ENCODE results near the gene CYP2A6. TPM values are rescaled to one million over a fixed set of nuclear protein-coding genes. Genes with fewer than 3 reads are reported as not detected.
"Not testable (repeated sequence)": the region's sequence is repeated elsewhere in the genome, so short reads cannot be mapped to it uniquely, and the experiment has no call there.

Gene CYP2A6, protein sequence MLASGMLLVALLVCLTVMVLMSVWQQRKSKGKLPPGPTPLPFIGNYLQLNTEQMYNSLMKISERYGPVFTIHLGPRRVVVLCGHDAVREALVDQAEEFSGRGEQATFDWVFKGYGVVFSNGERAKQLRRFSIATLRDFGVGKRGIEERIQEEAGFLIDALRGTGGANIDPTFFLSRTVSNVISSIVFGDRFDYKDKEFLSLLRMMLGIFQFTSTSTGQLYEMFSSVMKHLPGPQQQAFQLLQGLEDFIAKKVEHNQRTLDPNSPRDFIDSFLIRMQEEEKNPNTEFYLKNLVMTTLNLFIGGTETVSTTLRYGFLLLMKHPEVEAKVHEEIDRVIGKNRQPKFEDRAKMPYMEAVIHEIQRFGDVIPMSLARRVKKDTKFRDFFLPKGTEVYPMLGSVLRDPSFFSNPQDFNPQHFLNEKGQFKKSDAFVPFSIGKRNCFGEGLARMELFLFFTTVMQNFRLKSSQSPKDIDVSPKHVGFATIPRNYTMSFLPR
- polyA plus RNA-seq (ENCODE audit: insufficient read length in 3 of 3) = under 1 TPM in 2 of 3 donors, not detected in 1; 0.18 to 0.24 TPM
- long read RNA-seq, donor 1 = 0 reads
- long read RNA-seq, donor 2 = 0 reads
- long read RNA-seq, donor 3 = 0 reads
- long read RNA-seq, donor 4 = 0 reads
- long read RNA-seq, donor 5 = 0 reads
- long read RNA-seq, donor 6 = 0 reads
- long read RNA-seq, donor 7 = 0 reads
- long read RNA-seq, donor 8 = 0 reads
- long read RNA-seq, donor 9 = 0 reads
- long read RNA-seq, donor 10 = 0 reads
- long read RNA-seq, donor 11 = 0 reads
- long read RNA-seq, donor 12 = 0 reads
- long read RNA-seq, donor 13 = 0 reads
- long read RNA-seq, donor 14 = 0 reads
- long read RNA-seq, donor 15 = 0 reads
- long read RNA-seq, donor 16 = 0 reads

DNA sequence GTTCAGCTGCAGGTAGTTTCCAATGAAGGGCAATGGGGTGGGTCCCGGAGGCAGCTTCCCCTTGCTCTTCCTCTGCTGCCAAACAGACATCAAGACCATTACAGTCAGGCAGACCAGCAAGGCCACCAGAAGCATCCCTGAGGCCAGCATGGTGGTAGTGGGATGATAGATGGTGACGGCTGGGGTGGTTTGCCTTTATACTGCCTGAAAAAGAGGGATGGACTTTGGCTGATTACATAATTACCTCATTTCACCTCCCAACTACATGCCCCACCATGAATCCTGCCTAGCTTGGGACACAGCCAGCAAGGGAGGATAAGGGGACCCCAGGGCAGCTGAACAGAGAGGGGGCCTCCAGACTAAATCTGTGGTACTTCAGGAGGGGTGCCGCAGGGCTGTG lies at the start of gene CYP2A6:
CYP2A6 (minus strand) TSS at position 171 of the 400 bp plus-strand sequence; CDS start at position 150, 21 bp downstream.
- DNase-seq (ENCODE audit: extremely low read depth in 1 of 11, low read depth in 9 of 11, low spot score in 4 of 11) = not testable (repeated sequence)

DNA sequence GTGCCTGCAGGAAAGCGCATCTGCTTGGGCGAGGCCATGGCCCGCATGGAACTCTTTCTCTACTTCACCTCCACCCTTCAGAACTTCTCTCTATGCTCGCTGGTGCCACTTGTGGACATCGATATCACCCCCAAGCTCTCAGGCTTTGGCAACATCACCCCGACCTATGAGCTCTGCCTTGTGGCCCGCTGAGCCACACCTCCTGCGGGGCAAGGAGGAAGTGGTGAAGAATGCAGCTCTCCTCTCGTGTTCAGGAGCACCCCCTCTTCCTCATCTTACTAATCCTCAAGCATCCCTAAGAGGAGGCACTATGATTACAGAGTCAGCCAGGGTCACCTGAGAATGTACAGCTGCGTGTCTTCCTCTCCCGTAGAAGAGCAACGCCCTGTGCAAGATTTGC lies 49.7 kb upstream of the CYP2A6 start:
- DNase-seq (ENCODE audit: extremely low read depth in 1 of 11, low read depth in 9 of 11, low spot score in 4 of 11) = not testable (repeated sequence)

DNA sequence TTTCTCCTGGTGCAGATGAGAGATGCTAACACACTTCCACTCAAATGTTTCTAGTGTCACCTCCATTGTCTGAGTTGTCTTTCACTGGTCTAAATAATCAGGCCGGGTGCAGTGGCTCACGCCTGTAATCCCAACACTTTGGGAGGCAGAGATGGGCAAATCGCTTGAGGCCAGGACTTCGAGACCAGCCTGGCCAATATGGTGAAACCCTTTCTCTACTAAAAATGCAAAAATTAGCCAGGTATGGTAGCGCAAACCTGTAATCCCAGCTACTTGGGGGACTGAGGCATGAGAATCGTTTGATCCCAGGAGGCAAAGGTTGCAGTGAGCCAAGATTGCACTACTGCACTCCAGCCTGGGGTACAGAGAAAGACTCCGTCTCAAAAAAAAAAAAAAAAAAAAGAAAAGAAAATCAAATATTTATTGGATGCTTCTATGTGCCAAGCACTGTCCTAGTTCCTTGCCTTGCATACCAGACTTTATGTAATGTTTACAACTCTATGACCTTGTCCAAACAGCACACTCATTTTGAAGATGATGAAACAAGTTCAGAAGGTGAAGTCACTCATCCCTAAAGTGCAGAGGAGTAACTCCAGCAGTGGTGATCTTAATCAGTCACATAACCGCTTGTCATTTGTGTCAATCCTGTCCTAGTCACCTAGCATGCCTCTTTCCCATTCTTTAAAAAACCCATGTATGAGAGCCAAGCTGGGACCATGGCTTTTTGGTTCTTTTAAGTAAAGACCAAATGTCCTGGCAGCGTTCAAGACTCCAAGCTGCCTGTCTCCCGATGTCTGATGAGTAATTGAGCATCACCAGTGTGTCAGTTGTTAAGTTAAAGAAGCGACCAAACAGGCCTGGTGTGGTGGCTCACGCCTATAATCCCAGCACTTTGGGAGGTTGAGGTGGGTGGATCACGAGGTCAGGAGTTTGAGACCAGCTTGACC lies 46.9 kb upstream of the CYP2A6 start:
- DNase-seq (ENCODE audit: extremely low read depth in 1 of 11, low read depth in 9 of 11, low spot score in 4 of 11) = not testable (repeated sequence)

DNA sequence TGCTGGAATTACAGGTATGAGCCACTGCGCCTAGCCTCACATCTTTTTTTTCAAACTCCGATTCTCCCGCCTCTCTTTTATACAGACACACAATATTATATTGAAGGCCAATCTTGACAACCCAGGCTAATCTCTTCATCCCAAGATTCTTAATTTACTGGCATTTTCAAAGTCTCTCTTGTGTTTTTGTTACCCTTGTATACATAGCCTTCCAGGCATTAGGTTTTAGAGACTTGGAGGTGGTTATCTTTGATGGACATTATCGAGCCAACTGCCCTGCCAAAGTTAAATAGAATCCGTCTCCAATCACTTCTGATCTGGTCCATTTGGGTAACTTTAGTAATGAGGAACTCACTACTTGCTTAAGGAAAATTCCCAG lies 46.2 kb upstream of the CYP2A6 start:
- DNase-seq (ENCODE audit: extremely low read depth in 1 of 11, low read depth in 9 of 11, low spot score in 4 of 11) = no peak

DNA sequence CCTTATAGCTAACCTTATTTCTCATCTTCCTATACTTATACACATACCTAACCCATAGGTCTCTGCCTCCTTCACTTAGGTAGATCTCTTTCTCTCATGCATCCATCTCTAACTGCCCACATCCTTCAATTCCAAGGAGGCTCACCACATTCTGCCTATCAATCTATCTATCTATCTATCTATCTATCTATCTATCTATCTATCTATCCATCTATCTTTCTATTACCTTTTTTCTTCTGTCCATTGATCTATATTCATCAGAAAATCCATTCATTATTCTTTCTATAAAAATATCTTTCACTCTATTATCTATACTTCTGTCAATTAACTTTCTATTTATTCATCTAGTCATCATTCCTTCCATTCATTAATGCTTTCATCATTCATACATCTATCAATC lies 42.9 kb upstream of the CYP2A6 start:
- no peak for DNase-seq (ENCODE audit: extremely low read depth in 1 of 11, low read depth in 9 of 11, low spot score in 4 of 11)

DNA sequence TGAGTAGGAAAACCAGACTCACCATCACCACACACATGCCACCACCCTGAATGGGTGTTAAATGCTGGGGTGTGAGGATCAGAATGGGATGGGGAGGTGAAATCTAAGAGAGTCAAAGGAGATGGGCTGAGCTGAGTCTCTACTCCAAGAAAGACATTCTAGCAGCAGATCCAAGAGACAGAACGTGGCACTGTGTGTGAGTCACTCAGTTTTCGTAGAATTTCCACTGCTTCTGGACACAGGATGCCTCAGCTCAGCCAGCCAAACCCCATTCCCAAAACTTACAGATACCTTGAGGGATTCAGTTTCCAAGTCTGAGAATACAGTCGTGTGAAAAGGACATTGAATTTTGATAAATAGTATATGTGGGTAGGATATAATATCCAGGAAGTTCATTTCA lies 39.1 kb upstream of the CYP2A6 start:
- no peak for DNase-seq (ENCODE audit: extremely low read depth in 1 of 11, low read depth in 9 of 11, low spot score in 4 of 11)

DNA sequence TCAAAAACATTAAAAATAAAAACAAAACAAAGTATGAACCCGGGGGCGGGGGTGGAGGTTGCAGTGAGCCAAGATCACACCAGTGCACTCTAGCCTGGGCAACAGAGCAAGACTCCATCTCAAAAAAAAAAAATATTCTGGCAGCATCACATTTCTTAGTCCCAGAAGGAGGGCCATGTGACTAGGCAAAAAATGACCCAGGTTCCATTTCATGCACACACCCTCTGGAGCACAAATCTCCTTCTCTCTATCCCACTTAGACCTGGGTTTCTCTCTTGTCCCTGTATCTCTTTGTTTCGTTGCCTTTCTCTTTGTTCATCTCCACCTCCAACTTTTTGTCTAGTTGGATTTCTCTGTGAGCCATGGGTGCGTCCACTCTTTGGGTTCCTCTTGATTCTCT lies 37.9 kb upstream of the CYP2A6 start:
- no peak for DNase-seq (ENCODE audit: extremely low read depth in 1 of 11, low read depth in 9 of 11, low spot score in 4 of 11)

DNA sequence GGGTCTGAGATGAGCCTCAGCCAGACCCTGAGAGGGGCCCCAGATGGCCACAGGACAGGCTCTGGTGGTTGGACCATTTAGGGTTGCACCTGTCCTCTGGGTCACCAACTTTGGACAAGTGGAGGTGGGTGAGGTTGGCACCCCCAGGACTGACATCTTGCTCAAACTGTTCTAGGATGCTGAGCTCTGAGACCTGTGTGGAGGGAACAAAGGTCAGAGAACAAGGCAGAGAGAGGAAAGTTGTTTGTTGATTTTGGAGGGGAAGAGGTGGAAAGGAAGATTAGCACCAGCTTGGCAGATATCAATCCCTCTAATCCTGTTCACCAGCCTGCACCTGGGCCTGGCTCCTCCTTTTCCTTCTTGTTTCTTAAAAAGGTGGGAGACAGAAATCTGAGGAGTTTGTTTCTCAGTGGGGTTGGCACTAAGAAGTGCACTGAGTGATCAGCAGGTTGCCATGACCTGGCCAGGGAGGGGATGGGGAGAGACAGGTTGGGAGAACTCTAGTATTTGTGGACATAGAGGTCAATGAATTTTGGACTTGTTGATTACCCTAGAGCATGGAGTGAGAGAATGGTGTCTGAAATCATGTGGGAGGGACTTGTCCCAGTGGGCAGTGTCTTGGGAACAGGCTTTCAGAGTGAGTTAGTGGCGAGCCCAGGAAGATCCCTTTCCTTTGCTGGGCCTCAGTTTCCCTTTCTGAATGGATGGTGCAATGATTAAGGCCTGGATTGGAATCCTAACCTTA lies 34.1 kb upstream of the CYP2A6 start:
- DNase-seq (ENCODE audit: extremely low read depth in 1 of 11, low read depth in 9 of 11, low spot score in 4 of 11) = not testable (repeated sequence)

DNA sequence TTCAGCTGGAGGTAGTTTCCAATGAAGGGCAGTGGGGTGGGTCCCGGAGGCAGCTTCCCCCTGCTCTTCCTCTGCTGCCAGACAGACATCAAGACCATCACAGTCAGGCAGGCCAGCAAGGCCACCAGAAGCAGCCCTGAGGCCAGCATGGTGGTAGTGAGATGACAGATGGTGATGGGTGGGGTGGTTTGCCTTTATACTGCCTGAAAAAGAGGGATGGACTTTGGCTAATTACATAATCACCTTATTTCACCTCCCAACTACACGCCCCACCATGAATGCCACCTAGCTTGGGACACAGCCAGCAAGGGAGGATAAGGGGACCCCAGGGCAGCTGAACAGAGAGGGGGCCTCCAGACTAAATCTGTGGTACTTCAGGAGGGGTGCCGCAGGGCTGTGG lies 31.8 kb upstream of the CYP2A6 start, which contains the start of gene CYP2A7:
CYP2A7 (minus strand) TSS at position 170 of the 400 bp plus-strand sequence; CDS start at position 149, 21 bp downstream.
- DNase-seq (ENCODE audit: extremely low read depth in 1 of 11, low read depth in 9 of 11, low spot score in 4 of 11) = not testable (repeated sequence)

DNA sequence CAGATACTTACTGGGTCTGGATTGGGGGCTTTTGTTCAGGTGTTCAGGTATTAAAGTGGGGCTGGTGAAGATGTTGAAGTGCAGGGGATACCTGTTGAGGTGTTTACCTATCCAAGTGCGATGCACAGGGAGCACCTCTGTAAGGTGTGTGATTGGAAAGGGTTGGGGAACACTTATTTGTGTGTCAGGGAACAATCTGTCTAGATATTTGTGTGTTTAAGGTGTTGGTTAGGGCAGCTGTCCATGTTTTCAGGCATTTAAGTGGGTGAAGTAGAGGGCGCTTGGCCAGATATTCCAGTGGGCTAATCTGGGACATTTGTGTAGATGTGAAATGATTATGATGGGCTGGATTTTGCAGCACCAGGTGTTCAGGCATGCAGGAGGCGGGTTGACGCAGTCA lies 29.1 kb upstream of the CYP2A6 start:
- not testable (repeated sequence) for DNase-seq (ENCODE audit: extremely low read depth in 1 of 11, low read depth in 9 of 11, low spot score in 4 of 11)

DNA sequence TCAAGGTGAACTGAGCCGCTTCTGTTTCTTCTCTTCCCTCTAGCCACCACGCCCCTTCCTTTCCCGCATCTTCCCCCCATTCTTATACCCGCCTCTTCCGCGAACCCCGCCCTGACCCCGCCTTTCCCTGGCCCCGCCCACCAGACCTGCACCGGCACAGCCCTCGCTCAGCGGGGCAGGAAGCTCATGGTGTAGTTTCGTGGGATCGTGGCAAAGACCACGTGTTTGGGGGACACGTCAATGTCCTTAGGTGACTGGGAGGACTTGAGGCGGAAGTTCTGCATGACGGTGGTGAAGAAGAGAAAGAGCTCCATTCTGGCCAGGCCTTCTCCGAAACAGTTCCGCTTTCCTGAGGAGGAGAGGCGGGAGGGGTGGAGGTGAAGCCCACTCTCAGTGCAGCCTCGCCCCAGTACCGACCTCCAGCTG lies 25.3 kb upstream of the CYP2A6 start:
- DNase-seq (ENCODE audit: extremely low read depth in 1 of 11, low read depth in 9 of 11, low spot score in 4 of 11) = not testable (repeated sequence)

DNA sequence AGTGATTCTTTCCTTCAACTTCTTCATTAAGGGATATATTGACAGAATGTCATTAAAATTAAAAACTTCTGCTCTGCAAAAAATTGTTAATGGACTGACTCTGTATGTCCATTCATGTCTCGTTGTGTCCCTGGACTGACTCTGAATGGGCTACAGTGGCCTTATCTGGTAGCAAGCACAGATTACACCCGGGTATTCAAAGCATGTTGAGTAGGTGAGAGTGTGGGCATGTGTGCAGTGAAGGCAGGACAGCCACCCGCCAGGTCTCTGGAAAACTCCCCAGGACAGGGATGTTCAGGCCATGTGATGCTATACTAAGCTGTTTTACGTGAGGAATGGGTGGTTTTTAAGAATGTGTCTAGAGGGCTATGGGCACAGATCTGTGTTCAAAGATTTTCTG lies 24.6 kb upstream of the CYP2A6 start:
- not testable (repeated sequence) for DNase-seq (ENCODE audit: extremely low read depth in 1 of 11, low read depth in 9 of 11, low spot score in 4 of 11)

DNA sequence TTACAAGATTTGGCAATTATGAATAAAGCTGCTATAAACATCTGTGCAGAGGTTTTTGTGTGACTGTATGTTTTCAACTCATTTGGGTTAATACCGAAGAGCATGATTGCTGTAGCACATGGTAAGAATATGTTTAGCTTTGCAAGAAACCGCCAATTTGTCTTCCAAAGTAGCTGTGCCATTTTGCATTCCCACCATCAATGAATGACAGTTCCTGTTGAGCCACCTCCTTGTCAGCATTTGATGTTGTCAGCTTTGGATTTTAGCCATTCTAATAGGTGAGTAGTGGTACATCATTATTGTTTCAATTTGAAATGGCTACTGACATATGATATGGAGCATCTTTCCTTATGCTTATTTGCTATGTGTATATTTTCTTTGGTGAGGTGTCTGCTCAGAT lies 23.6 kb upstream of the CYP2A6 start:
- not testable (repeated sequence) for DNase-seq (ENCODE audit: extremely low read depth in 1 of 11, low read depth in 9 of 11, low spot score in 4 of 11)

DNA sequence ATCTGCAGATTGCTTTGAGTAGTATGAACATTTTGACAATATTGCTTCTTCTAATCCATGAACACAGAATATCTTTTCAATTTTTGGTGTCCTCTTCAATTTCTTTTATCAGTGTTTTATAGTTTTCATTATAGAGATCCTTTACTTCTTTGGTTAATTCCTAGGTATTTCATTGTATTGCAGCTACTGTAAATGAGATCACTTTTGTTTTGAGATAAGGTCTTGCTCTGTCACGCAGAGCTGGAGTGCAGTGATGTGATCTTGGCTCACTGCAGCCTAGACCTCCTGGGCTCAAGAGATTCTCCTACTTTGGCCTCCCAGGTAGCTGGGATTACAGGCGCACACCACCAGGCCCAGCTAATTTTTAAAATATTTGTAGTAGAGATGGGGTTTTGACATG lies 22.0 kb upstream of the CYP2A6 start:
- no peak for DNase-seq (ENCODE audit: extremely low read depth in 1 of 11, low read depth in 9 of 11, low spot score in 4 of 11)

DNA sequence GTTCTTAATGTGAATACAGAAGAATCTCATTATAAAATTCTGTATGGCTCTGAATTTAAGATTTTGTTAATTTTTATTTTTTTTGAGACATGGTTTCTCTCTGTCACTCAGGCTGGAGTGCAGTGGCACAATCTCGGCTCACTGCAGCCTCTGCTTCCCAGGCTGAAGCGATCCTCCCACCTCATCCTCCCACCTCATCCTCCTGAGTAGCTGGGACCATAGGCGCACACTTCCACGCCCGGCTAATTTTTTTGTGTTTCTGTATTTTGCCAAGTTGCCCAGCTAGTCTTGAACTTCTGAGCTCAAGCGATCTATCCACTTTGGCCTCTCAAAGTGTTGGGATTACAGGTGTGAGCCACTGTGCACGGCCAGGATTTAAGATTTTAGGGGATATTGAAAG lies 17.5 kb upstream of the CYP2A6 start:
- DNase-seq (ENCODE audit: extremely low read depth in 1 of 11, low read depth in 9 of 11, low spot score in 4 of 11) = no peak

DNA sequence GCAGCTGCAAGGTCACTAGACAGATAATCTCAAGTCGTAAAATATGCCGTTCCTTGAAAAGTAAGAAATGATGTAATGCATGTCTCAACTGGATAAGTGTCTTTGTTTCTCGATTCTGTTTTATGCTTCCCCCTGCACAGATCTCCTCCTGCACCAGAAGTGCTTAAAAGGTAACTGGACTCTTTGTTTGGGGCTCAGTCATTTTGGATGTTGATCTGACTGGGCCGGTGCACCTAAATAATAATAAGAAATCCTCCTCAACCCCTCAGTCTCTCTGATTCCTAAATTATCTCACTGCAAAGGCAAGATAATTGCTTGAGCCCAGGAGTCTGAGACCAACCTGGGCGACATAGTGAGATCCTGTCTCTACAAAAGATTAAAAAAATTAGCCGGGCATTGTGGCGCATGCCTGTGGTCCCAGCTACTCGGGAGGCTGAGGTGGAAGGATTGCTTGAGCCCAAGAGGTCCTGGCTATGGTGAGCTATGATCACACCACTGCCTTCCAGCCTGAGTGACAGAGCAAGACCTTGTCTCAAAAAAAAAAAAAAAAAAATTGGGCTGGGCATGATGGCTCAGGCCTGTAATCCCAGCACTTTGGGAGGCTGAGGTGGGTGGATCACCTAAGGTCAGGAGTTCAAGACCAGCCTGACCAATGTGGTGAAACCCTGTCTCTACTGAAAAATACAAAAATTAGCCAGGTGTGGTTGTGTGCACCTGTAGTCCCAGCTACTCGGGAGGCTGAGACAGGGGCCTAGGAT lies 14.7 kb upstream of the CYP2A6 start:
- DNase-seq (ENCODE audit: extremely low read depth in 1 of 11, low read depth in 9 of 11, low spot score in 4 of 11) = not testable (repeated sequence)

DNA sequence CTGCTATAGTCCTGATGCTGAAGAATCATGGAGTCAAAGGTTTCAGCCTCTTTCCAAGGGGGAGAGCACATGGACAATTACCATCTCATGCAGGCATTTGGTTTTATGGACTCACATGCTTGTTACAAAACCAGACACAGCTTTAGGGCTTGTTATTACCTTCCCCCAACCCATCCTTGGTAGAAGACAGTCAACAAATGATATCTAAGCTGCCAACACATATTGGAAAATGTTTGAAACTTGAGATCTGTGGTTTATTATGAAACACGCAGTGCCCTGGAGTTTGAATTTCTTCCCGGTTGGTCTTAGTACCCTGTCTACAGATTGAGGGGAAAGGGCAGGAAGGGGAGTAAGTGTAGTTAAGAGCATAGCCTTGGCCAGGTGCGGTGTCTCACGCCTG lies 12.5 kb upstream of the CYP2A6 start:
- DNase-seq (ENCODE audit: extremely low read depth in 1 of 11, low read depth in 9 of 11, low spot score in 4 of 11) = no peak

DNA sequence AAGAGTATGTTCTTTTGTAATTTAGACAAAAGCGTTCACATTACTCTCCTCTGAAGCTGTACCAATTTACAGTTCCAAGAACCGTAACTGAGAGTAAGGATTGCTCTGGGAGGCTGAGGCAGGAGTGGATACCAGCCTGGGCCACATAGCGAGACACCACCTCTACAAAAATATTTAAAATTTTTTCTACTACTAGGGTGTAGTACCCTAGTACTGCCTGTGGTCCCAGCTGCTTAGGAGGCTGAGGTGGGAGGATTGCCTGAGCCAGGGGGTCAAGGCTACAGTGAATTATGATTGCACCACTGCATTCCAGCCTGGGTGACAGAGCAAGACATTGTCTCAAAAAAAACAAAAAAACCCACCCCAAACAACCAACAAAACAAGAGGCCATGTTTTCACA lies 12.1 kb upstream of the CYP2A6 start:
- no peak for DNase-seq (ENCODE audit: extremely low read depth in 1 of 11, low read depth in 9 of 11, low spot score in 4 of 11)
